Measurements from ENCODE around the gene PPP1R37.

The PPP1R37 gene, protein sequence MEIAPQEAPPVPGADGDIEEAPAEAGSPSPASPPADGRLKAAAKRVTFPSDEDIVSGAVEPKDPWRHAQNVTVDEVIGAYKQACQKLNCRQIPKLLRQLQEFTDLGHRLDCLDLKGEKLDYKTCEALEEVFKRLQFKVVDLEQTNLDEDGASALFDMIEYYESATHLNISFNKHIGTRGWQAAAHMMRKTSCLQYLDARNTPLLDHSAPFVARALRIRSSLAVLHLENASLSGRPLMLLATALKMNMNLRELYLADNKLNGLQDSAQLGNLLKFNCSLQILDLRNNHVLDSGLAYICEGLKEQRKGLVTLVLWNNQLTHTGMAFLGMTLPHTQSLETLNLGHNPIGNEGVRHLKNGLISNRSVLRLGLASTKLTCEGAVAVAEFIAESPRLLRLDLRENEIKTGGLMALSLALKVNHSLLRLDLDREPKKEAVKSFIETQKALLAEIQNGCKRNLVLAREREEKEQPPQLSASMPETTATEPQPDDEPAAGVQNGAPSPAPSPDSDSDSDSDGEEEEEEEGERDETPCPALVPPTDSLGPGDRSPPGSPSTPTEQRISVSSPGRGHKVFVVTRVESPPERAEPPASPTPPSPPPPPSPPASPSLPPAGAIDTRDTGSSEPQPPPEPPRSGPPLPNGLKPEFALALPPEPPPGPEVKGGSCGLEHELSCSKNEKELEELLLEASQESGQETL

DNA sequence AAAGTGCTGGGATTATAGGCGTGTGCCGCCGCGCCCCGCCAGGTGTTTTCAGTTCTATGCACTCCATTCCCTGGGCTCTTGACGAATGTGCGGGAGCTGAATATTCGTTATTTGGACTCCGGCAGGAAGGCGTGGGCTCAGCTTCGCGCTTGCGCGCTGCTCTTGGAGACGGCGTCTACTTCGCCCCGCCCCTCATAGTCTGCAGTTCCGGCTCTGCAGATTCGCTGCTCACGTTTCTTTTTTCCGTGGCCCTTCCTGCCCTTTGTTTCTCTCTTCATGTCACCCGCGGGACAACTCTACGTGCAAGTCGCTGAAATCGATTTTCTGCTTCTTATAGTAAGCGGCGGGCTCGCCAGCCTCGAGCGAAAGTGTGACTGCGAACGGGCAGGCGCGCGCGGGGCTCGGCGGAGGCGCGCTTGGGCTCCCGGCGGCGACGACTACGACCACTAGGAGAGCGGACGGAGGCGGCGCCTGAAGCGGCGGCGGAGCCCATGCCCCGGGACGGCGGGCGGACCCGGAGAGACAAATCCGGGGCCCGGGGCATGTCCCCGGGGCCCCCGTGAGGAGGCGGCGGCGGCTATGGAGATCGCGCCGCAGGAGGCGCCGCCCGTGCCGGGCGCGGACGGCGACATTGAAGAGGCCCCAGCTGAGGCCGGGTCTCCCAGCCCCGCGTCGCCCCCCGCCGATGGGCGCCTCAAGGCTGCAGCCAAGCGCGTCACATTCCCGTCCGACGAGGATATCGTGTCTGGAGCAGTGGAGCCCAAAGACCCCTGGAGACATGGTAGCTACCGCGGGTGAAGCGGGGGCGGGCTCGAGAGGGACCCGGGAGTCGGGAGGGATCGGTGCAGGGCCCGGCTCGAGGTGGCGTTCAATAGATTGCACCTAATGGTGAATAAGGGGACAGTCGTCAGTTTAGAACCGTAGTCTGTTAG, at the start of gene PPP1R37:
PPP1R37 (plus strand) TSS at position 433 of the 932 bp plus-strand sequence; CDS start at position 580, 147 bp downstream.
- DNase-seq = peak; percentile 93

DNA sequence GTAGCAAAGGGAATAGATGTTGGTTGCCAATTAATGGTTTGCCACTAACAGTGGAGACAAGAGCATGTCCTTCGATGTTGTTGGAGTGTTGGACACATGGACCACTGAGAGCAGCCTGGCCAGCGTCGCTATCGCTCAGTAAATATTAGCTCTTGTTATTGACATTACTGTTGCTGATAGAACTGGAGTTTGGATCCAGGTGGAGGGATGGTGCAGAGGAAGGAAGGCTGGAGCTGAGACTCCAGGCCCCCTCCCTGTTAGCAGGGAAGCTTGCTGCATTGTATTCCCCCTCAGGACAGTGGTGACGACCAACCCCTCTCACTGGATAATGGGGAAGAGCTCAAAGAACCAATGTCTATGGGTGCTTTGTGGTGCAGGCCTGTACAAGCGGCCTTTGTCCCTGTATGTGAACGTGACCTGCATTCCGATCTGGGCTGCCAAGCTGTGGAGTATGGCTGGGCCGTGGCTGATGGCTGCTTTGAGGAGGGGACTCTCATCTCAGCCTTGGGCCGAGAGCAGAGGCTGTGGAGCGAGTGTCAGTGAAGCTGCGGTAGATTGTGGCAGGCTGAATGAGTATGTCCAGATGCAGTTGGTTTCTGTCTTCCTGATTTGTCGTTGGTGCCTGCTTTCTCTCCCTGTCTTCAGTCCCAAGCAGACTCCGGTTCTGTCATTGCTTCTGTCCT, 47.2 kb upstream of the PPP1R37 start:
- DNase-seq = no peak

DNA sequence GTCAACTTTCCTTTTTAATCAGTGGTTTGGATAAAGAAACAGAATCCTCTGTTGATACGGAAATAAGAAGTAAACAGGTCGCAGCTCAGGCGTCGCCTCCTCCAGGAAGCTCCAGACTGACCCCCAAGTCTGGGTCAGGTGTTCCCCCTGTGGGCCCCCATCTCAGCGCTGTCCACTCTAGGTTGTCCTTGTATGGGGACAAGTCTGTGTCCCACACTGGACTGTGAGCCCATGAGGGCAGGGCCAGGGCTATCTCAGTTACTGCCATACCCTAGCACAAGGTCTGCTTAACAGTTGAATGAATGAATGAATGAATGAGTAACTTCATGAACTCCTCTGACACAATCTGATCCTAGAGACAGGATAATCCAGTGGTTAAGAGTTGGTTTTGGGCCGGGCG, 46.6 kb upstream of the PPP1R37 start:
- no peak for DNase-seq

DNA sequence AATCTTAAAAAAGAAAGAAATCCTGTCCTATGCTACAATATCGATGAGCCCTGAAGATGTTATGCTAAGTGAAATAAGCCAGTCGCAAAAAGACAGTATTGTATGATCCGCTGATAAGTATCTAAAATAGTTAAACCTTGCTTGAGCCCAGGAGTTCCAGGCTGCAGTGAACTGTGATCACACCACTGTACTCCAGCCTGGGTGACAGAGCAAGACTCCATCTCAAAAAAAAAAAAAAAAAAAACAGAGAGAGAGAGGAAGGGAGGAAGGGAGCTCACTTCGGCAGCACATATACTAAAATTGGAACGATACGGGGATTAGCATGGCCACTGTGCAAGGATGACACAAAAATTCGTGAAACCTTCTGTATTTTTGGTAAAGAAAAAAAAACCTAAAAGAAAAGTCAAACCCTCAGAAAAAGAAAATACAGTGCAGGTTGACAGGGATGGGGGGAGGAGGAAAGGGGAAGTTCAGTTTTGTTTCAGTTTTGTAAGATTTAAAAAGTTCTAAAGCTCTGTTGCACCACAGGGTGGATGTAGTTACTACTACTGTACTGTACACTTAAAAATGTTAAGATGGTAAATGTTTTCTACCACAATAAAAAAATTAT, 45.7 kb upstream of the PPP1R37 start:
- no peak for DNase-seq

DNA sequence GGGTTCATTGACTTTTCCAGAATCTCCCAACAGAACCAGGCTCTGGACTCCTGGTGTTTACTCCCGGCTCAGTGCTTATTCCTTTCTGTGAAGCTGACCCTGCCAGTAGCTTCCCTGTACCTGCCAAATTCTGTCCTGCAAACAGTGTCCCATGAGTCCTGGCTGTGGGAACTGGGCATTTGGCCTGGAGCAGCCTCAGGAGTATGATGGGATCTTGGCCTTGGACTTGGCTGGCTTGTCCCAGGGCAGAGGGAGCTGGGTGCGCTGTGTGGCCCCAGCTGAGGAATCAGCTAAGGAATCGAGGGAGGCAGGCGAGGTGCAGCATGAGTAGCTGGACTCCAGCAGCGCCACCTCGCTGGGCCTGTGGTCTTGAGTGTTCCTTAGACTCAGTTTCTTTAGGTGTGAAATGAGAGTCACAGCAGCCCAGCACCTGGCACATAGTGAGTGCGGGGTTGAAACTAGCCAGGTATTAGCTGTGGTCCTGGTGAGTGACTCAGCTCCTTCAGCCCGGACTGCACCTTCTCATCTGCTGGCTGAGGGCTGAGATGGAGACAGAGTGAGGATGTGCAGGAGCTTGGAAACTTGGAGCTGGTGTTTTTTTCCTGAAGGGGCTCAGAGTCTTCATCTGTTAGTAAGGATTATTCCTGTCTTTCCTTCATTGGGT, 43.8 kb upstream of the PPP1R37 start:
- DNase-seq = no peak

DNA sequence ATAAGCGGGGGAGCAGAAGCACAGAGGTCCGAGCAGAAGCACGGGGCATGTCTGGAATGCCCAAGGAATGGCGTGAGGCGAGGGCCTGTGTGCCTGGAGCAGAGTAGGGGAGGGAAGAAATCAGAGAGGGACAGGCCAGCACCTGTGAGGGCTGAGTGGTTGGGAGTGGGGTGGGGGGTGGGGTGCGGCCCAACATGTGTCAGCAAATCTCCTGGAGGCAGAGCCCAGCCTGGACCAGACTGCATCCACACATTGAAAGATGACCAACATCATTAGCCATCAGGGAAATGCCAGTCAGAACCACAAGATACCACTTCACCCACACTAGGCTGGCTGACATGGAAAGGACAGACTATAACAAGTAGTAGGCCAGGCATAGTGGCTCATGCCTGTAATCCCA, 42.9 kb upstream of the PPP1R37 start:
- no peak for DNase-seq

DNA sequence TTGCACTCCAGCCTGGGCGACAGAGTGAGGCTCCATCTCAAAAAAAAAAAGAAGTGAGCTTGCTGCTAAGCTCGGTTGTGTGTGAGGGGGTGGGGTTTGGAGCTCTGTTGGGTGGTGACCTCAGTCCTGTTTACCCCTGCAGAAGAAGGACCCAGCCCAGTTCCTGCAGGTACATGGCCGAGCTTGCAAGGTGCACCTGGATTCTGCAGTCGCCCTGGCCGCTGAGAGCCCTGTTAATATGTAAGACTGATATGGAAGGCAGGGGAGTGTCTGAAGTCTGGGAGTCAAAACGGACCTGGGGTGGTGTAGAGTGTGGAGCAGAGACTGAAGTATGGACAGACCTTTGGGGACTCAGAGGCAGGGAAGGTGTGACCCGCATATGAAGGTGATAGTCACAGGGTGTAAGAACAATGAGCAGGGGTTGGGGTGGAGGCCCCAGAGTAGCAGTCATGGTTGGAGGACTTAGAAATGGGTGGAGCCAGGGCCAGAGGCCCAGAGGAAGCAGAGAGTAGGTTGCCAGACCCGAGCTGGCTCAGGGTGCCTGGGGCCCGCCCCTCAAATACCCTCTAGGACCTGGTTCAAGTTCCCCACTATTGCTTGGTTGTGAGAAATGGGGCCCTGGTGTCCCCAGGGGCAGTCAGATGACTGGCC, 40.9 kb upstream of the PPP1R37 start:
- peak; percentile 65 for DNase-seq

DNA sequence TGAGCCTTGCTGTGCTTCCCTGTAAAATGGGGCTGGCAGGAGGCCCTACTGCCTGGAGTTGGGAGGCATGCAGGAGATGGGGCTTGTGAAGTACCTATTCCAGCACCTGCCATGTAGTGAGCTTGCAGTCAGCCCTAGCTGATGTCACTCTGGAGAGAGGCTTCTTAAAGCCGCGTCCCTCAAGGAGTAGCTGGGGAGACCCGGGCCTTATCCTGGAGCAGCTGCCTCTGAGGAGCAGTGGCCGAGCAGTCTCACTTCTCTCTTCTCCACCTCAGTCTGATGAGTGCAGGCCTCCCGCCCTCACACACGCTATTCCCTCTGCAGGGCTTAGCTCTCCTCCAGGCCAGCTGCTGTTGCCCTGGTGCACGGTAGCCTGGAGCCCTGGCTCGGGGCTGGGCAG, 36.1 kb upstream of the PPP1R37 start:
- no peak for DNase-seq

DNA sequence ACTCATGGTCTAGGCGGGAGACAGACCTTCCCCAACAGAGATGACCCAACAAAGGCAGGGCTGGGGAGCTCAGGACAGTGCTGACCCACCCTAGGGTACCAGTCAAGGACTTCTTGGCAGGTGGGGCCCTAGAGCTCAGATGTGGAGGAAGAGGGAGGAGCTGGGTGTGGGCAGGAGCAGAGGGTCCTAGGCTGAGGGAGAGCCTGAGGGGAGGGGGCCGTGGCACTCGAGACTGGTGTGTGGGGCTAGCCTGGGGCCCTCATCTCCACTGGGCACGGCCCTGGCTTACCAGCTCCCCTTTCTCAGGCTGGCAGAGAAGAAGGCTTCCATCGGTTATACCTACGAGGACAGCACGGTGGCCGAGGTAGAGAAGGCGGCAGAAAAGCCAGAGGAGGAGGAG, 35.5 kb upstream of the PPP1R37 start:
- DNase-seq = no peak

DNA sequence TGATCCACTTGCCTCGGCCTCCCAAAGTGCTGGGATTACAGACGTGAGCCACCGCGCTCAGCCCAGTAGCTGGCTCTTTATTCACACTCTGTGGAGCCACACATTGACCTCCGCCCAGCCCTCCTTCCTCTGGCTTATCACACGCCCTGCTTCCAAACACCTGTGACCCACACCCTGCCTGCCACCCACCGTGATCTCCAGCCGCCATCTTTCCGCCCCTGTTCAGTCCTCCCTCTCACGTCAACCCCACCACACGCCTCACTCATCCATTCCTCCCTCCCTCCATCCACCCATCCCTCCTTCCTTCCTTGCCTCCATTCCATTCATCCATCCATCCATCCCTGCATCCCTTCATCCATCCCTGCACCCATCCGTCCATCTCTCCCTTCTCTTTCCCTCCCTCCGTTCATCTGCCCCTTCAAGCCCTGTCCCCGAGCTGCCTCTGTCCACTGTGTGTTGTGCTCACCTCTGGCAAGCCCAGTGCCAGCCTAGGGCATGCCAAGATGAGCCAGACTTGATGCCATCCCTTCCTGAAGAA, 34.3 kb upstream of the PPP1R37 start:
- no peak for DNase-seq

DNA sequence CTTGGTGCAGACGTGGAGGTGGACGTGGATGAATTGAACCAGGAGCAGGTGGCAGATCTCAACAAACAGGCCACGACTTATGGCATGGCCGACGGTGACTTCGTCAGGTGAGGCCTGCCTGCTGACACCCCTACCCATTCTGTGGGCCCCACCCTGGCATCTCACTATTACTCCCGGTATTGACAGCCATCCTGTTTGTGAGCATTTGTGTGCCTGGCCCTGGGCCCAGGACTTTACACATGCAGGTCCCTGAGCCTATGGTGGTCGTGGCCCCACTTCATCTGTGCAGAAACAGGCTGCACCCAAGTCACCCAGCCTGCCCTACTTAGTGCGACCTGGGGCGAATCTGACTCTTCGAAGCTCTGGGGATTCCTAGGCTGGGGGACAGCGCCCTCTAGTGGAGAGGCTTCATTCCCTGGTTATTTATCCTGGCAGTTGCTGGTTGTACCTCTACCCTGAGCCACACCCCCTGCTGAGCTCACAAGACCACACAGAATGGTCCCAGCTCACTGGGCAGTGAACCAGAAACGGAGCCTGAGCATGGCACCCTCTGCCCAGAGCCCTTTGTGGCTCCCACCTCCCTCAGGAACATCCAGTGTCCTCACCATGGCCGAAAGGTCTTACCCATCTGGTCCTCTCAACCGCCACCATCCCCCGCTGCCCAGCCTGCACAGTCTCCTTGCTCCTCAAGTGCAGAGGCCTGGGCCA, 33.6 kb upstream of the PPP1R37 start:
- DNase-seq = peak; percentile 77

DNA sequence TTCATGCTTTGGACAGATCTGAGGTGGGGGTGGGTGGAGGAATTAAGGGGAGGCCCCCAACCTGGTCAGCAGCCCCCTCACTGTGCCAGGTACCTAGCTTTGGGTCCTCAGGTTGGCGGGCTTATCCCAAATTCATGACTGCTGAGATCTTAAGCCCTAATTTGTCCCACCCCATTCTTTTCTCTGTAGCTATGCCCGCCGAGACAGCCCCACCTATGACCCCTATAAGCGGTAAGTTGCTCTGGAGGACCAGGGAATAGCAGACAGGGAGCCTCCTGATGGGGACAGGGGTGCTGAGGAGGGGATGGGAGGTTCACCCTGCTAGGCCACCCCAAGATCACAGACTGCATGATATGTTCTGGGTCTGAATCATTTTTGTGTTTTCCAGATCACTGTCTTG, 31.0 kb upstream of the PPP1R37 start:
- DNase-seq = no peak

DNA sequence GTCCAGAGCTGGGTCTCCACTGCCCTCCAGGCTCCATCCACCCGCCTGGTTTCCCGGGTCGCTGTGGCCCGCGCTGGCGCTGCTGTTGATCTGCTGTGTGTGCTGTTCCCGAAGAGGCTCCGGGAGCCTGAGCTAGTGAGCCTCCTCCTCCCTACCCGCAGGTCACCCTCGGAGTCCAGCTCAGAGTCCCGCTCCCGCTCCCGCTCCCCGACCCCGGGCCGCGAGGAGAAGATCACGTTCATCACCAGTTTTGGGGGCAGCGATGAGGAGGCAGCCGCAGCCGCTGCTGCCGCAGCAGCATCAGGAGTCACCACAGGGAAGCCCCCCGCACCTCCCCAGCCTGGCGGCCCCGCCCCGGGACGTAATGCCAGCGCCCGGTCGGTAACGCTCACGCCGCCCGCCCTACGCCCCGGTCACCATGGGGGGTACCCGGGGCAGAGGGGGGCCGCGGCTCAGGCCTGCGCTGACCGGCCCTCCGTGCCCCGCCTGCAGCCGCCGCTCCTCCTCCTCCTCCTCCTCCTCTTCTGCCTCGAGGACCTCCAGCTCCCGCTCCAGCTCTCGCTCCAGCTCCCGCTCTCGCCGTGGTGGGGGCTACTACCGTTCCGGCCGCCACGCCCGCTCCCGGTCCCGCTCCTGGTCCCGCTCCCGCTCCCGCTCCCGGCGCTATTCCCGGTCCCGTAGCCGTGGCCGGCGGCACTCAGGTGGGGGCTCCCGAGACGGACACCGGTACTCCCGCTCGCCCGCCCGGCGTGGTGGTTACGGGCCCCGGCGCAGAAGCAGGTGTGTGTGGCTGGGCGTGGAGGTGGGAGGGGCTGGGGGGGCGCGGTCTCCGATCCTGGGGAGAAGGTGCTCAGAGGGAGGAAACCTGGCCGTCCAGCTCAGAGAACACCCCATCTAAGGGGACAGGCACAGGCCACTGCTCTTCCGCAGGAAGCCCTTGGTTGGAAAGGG, 28.9 kb upstream of the PPP1R37 start:
- no peak for DNase-seq

DNA sequence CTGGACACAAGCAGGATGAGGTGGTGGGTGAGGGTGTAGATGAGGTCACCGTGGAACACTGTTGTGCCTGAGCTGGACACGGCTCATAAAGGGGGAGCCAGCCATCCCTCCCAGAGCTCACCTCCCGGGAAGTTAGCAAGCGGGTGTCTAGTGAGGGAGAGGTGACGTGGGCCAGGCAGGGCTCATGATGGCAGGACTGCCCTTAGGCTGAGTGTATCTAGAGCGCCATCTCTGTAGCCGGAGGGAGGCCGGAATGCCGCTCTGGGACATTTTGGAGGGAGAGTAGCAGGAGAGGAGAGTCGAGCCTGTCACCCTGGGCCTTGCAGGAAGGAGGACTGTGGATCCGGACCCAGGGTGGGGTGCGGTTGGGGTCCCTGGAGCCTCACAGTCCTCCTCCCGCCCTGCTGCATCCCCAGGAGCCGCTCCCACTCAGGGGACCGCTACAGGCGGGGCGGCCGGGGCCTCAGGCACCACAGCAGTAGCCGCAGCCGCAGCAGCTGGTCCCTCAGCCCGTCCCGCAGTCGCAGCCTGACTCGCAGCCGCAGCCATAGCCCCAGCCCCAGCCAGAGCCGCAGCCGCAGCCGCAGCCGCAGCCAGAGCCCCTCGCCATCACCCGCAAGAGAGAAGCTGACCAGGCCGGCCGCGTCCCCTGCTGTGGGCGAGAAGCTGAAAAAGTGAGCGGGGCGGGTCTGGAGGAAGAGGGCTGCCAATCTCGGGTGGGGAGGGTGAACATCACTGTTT, 25.9 kb upstream of the PPP1R37 start:
- DNase-seq = no peak

DNA sequence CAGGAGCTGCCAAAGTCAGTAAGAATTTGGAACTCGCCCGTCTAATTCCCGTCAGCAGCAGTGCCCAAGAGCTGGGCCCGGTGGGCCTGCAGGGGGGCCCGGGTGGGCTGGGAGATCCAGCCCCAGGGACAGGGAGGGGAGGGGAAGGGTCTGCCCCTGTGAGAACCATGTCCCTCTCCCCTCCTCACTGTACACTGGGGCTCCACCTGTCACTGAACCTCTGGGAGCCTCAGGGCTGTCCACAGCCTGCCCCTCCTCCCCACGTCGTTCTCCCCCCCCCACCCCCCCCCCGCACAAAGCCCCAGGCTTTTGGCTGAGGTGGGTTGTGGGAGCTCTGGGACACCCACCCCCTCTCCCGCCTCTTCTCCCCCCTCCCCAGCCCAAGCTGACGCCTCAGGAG, 24.9 kb upstream of the PPP1R37 start:
- DNase-seq = no peak

DNA sequence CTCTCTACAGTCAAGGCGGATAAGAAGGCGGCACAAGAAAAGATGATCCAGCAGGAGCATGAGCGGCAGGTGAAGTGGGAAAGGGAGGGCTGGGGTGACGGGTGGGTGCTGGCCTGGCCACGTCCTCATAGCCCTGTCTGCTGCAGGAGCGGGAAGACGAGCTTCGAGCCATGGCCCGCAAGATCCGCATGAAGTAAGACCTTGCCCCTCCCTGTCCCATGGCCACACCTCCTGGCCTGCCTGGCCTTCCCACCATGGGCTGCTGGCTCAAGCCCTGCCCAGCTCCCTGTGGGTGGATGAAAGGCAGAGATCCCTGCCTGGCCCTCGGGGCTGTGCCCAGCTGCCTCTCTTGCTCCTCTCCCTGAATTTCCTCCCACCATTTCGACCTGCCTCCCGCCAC, 23.9 kb upstream of the PPP1R37 start:
- DNase-seq = no peak

DNA sequence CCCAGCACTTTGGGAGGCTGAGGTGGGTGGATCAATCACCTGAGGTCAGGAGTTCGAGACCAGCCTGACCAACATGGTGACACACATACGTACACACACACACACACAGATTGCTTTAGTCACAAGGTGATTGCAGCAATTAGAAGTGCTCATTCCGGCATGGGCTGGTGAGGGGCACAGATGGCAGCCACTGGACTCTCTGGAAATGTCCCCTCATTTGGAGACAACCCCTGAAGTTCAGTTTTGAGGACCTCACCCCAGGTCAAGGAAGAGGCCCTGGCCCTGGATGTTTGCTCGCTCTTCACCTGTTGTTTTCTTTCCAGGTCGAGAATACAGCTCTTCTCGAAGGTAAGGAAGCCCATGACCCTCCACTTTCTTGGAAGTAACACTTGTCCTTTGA, 22.8 kb upstream of the PPP1R37 start:
- DNase-seq = no peak

DNA sequence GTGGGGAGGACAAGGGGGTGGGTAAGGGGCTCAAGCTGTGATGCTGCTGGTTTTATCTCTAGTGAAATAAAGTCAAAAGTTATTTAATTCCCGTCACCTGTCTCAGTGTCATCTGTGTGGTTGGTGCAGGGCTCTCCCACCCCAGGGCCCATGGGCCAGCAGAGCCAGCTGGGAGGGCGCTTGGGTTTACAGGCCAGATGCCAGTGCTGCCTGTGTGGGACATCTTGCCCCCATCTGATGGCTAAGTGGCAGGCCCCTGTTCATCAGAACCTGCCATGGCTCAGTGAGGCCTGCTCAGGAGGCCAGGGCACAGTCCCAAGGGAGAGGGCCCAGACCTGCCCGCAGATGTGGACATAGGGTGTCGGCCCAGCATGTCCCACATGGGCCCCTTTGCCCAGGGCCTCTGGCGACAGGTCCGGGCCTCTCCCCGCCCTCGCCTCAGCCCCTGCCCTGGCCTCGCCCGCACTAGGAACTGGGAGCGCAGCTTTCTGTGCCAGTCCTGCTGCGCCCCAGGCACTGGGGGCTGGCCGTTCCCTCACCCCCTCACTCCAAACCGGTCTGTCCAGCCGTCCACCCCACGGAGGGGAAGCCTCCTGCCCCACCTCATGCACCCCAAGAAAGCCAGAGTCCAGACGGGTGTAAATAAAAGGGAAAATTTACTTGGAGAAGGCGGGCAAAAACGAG, 22.0 kb upstream of the PPP1R37 start:
- DNase-seq = no peak

All from CD4-positive, alpha-beta T cell treated with Interferon gamma for 1 hour (primary cell).